ENCODE measurements around the gene HTRA3.

The HTRA3 gene

GRCh38 chr4:8274765-8275547 lies 5.4 kb downstream of the HTRA3 start:
- TF ChIP-seq CTCF (IDR thresholded peaks at IDR 0.05; ENCODE audit: extremely low read depth, insufficient read depth, missing control alignments): no peak
- no peak for DNase-seq (ENCODE audit: low spot score)
- in situ Hi-C loops (cut with MboI; ENCODE audit: low pct_unique_long_range_greater_than_20kb, low sequenced_read_pairs, unreplicated experiment): no loop called here

- in situ Hi-C loops (cut with MboI; ENCODE audit: low pct_unique_long_range_greater_than_20kb, low sequenced_read_pairs, unreplicated experiment): no loop called here
- DNase-seq (ENCODE audit: low spot score): no peak
- TF ChIP-seq CTCF (IDR thresholded peaks at IDR 0.05; ENCODE audit: extremely low read depth, insufficient read depth, missing control alignments): no peak
Observed at GRCh38 chr4:8275548-8275910, 6.0 kb downstream of the HTRA3 start.

- in situ Hi-C loops (cut with MboI; ENCODE audit: low pct_unique_long_range_greater_than_20kb, low sequenced_read_pairs, unreplicated experiment): no loop called here
- TF ChIP-seq CTCF (IDR thresholded peaks at IDR 0.05; ENCODE audit: extremely low read depth, insufficient read depth, missing control alignments): no peak
- no peak for DNase-seq (ENCODE audit: low spot score)
Observed at GRCh38 chr4:8276358-8277240, 7.0 kb downstream of the HTRA3 start.

GRCh38 chr4:8277356-8278008 lies 7.9 kb downstream of the HTRA3 start:
- no peak for DNase-seq (ENCODE audit: low spot score)
- in situ Hi-C loops (cut with MboI; ENCODE audit: low pct_unique_long_range_greater_than_20kb, low sequenced_read_pairs, unreplicated experiment): no loop called here
- TF ChIP-seq CTCF (IDR thresholded peaks at IDR 0.05; ENCODE audit: extremely low read depth, insufficient read depth, missing control alignments): no peak

- in situ Hi-C loops (cut with MboI; ENCODE audit: low pct_unique_long_range_greater_than_20kb, low sequenced_read_pairs, unreplicated experiment): no loop called here
- DNase-seq (ENCODE audit: low spot score): no peak
- no peak for TF ChIP-seq CTCF (IDR thresholded peaks at IDR 0.05; ENCODE audit: extremely low read depth, insufficient read depth, missing control alignments)
Observed at GRCh38 chr4:8278009-8278395, 8.4 kb downstream of the HTRA3 start.

GRCh38 chr4:8278421-8279287 lies 9.1 kb downstream of the HTRA3 start:
- TF ChIP-seq CTCF (IDR thresholded peaks at IDR 0.05; ENCODE audit: extremely low read depth, insufficient read depth, missing control alignments): no peak
- in situ Hi-C loops (cut with MboI; ENCODE audit: low pct_unique_long_range_greater_than_20kb, low sequenced_read_pairs, unreplicated experiment): no loop called here
- DNase-seq (ENCODE audit: low spot score): no peak
